Hindlimb muscle (tissue), 1 donor: ENCODE results near the gene FAM120B. TPM values are rescaled to one million over a fixed set of nuclear protein-coding genes. Genes with fewer than 3 reads are reported as not detected.
"Not testable (repeated sequence)": the region's sequence is repeated elsewhere in the genome, so short reads cannot be mapped to it uniquely, and the experiment has no call there.

Experiments used
- DNase-seq: peaks from one replicate; pipeline ENCODE4 v3.0.0-alpha.2; 2013
- polyA plus RNA-seq: library from polyadenylated mRNA; unstranded; fragments of 120-200 nt; gene quantifications from one replicate; pipeline ENCODE4 v1.2.1, GENCODE V29; 2013; ENCODE audit not compliant: insufficient read length

FAM120B gene
- polyA plus RNA-seq, 1 donor, result 24.8 TPM

DNA sequence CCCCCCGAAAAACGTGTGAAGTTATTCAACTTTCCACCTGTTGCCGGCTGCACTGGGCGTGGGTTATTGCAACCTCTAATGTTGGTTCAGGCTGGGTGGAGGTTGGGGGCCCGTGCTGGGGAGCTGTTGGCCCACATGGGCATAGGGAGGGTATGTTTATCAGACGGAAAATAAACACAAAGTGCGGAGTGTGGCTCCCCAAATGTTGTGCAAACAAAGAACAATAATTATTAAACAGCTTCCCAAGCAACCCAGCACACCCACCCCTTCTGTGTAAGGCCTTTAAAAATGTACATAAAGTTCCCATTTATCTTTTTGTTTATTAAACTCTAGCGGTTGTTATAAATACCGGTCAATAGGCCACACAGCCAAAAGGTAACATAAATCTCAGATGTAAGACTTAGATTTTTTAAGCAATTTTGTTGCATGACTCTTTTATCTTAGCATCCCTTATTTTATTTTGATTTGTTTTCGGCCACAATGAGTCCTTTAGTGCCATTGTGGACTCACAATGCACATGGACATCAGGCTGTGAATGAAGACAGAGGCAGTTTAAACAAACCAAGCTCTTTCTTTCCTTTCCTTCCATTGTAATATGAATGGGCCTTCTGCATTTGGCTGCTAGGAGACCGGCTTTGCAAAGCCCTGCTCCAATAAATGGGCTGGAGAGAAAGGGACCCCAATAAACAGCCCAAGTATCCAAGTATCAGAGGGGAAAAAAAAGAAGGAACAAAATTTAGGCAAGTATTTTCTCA lies 8.8 kb upstream of the FAM120B start:
- DNase-seq, result no peak

DNA sequence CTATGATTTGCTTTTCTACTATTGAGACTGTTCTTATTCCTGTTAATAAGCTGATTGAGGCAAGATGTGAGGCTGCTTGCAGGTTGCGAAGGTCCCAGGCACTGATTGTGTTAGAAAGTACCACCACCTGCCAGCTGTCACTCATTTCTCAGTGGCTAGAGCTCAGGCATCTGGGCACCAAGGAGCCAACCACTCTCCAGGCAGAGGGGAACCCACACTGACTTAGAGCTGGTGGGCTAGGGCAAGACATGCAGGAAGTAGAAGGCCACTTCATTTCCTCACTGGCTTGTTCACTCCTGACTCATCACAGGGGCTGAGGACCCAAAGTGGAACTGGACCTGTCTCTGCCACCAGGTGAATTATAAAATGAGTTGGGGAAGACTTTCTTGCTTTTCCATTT lies 7.9 kb upstream of the FAM120B start:
- DNase-seq, result no peak

DNA sequence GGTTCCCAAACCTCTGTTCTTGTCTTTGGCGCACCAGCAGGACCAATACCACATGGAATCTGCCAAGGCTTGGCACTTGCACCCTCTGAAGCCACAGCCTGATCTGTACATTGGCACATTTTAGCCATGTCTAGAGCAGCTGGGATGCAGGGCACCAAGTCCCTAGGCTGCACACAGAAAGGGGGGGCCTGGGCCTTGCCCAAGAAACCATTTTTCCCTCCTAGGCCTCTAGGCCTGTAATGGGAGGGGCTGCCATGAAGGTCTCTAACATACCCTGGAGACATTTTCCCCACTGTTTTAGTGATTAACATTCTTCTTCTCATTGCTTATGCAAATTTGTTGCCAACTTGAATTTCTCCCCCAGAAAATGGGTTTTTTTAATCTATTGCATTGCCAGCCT lies 5.4 kb upstream of the FAM120B start:
- no peak for DNase-seq

DNA sequence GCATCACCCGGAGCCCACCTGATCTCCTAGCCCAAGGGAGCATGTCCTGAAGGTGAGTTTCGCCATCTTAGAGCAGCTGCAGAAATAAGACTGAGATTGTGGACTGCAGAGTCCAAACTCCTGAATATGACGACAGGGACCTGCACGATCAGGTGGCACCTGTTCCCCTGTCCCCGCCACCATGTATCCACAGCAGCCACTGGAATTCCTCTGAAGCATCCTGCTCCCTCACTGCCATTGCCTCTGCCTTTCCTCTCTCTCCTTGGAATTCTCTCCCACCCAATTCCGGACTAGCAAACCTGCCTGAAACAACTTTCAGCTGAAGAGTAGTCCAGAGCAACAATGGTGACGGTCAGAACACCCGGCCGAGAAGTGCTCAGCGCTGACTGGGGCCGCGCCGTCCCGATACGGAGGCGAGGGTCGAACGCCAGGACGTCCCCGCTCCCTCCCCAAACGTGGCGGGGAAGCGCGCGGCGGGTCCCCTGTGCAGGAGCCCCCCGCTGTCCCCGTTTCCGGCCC lies 694 bp upstream of the FAM120B start:
- DNase-seq, result no peak

DNA sequence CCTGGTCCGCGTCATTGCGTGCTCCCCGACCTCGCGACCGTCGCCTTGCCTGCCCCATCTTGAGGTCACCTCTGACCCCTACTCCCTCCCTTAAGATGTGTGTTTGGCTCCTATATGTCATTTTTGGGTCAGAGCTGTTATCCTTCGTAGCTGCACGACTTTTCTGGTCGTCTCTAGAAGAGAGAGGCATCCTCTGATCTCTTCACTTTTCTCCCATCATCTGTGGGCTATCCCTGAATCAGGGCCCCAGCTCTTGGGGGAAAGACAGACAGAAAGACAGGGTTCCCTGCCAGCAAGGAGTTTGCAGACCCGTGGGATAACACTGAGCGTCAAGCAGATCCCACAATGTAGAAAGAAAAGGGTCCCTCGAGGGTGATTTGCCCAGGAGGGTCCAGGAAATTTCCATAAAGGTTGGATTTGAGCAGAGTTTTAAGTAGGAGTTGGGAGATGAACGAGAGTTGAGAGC lies 555 bp downstream of the FAM120B start:
- no peak for DNase-seq

DNA sequence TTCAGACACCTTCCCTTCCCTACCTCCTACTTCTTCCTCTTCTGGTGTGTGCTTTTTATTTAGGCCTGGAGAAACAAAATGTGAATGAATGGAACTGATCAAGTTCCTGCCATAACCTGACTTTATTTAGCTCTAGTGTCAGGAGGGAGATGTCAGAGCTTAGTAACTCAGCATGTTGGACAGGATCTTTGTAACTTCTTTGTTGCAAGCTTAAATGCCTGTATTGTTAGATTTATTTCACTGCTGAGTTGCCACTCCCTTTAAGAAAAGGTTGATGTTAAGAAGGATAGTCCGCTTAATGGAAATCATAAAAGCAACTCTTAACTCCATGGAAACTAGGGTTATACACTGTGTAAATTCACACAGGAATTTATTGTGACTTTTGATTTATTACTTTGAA lies 2.2 kb downstream of the FAM120B start:
- no peak for DNase-seq

DNA sequence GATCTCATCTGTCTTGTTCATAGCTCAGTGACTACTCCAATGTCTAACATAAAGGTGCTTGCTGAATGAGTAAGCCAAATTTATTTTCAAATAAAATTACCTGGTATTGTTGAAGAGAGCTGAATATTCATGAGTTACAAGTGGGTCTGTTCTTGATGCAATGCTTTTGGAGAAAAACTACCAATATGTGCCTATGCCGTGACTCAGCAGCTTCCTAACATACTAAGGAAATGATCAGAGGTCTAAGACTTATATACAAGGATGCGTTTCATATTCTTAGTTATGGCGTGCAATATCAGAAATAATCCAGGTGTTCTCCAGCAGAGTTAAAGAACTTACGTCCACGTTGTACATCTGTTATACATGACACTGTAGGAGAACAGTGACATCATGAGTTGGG lies 5.1 kb downstream of the FAM120B start:
- no peak for DNase-seq

DNA sequence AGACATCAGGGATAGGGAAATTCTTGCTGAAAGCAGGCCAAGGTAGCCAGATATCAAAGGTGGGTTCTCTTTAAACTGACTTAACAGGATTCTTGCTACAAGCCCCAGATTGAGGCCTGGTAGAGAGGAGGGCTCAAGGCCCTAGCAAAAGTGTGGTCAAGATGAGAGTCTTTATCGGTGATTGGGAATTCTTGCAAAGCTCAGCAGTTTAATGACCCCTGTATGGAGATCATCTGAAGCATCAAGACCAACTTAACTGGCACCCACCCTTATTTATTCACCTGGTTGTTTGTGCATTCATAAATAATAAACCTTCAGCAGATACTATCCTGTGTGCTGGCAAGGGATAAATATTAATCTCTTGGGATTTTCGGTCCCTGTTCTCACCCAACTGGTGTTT lies 6.3 kb downstream of the FAM120B start:
- no peak for DNase-seq

DNA sequence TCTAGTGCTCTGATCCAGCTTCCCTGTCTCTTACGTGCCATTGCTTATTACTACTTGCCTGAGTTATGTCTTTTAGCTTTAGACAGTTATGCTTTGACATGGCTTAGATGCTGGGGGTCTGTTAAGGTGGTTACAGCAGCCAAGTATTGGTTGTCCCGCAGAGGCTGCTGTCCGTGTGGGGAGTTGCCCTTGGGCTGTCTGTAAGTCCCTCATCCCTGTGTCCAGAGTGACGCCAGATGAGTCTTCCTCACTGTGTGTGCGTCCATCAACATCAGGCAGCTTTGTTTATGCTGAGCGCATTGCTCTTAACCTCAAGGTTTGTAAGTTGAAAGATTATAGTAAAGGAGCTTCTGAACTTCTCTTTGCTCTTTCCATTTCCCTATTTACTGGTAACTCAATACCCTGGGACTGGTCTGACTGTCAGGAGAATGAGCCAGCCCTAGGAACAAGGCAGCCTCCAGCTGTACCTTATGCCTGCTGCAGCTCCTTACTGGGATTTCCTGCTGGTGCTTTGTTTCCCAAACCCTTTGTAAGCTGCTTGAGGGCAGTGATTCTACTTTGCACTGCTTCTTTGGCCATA lies 7.2 kb downstream of the FAM120B start:
- DNase-seq, result no peak

DNA sequence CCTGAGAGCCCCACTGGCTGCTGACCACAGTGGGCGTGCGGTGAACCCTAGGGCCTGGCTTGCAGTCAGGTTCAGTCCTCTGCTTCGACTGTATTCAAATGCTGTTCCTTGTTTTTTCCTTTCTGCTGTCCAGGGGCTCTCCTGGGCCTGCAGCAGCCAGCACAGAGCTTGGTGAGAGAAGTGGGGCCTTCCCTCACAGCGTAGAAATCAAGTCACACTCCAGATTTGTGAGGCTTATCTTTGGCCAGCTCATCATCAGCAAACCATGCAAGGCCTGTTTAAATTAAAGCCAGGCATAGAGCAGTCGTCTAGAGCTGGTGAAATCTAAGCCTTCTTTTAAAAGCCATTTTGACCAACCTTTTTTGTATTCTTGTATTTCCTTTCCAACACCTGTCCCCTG lies 8.4 kb downstream of the FAM120B start:
- no peak for DNase-seq

DNA sequence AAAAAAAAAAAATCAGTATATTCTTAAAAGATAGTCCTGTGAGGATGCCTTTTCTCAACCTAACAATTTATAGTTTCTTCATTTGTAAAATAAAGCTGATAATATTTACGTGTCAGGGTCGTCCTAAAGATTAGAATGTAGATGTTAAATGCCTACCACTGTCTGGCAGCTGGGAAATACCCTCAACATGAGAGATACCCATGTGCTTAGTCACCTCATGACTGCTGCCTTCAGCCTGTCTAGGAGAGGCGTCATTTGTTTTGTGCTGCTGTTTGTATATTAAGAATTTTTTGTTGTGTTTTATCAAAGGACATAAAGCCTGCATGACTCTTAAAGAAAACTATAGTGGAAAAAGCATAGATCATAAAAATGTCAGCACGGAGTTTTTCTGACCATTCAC lies 9.5 kb downstream of the FAM120B start:
- no peak for DNase-seq

DNA sequence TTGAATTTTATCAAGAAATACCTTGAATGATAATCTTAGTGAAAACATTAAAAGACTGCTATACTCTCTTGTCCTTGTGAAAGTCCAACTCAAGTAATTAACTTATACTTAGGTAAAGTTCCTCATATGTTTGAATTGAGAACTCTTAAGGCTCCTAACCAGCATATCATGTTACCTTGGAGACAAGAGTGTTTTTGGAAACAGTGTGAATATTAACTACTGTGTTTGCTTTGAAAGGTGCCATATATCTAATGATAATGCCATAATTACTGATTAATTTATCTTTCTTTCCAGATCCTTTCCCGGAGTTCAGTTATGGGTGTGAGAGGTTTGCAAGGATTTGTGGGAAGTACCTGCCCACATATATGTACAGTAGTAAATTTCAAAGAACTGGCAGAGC lies 10.5 kb downstream of the FAM120B start:
- DNase-seq, result no peak

DNA sequence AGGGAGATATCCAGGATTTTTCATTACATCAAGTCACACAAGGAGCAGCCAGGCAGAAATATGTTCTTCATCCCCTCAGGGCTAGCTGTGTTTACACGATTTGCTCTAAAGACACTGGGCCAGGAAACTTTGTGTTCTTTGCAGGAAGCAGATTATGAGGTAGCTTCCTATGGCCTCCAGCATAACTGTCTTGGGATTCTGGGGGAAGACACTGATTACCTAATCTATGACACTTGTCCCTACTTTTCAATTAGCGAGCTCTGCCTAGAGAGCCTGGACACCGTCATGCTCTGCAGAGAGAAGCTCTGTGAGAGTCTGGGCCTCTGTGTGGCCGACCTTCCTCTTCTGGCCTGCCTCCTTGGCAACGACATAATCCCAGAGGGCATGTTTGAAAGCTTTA lies 11.2 kb downstream of the FAM120B start:
- DNase-seq, result no peak

DNA sequence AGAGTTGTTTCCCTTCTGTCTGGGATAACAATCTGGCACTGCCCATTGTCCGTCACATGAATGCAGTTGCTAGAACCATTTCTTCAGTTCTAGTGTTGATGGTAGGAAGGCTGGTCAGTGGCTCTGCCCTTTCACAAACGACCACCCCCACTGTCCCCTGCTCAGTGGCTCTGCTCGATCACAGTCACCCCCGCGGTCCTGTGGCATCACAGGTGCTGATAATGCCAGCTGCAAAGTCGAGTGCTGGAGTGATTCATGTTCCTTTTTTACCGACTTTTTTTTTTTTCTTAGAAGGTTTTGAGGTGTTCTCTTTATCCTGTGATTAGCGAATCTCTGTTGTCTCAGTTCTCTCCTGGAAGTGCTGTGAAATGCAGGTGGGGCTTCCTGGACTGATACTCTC lies 22.8 kb downstream of the FAM120B start:
- no peak for DNase-seq

DNA sequence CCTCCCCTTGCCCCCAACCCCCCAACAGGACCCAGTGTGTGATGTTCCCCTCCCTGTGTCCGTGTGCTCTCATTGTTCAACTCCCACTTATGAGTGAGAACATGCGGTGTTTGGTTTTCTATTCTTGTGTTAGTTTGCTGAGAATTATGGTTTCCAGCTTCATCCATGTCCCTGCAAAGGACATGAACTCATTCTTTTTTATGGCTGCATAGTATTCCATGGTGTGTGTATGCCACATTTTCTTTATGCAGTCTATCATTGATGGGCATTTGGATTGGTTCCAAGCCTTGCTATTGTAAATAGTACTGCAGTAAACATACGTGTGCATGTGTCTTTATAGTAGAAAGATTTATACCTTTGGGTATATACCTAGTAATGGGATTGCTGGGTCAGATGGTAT lies 28.6 kb downstream of the FAM120B start:
- DNase-seq, result not testable (repeated sequence)

DNA sequence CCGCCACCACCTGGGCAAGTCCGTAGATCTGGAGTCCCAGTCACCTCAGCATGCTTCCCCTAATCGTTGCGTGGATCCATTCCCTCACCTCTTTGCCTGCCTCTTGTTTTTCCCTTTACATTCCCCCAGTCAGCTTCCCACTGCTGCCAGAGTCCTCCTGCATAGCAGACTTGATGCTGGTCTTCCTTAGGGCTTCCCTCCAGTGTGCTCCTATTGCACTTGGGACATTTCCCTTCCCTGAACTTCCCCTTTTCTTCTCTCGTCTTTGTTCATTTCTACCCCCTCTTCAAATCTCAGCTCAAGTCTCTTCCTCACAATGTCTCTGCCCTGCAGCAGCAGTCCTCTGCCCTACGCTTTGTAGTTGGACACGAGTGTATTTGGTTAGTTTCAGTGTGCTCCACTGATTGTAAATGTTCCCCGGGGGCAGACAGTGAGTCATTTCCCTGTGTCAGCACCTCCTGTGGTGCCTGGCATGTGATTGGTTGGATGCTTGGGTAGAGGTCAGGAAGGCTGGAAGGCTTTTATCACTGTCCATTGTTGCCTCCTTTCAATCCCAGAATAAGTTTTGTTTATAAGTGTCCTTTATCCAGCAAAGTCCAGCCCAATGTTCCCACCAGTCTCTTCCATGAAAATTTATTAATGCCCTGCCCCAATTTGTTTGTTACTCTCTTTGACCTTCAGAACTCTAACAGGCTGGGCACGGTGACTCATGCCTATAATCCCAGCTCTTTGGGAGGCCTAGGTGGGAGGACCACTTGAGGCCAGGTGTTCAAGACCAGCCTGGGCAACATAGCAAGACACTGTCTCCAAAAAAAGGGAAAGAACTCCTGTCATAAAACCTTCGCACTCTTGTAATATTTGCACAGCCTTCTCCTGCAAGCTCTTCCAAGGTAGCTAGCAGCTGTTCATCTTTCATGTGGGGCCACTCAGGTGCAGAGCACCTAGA lies 38.3 kb downstream of the FAM120B start:
- no peak for DNase-seq

DNA sequence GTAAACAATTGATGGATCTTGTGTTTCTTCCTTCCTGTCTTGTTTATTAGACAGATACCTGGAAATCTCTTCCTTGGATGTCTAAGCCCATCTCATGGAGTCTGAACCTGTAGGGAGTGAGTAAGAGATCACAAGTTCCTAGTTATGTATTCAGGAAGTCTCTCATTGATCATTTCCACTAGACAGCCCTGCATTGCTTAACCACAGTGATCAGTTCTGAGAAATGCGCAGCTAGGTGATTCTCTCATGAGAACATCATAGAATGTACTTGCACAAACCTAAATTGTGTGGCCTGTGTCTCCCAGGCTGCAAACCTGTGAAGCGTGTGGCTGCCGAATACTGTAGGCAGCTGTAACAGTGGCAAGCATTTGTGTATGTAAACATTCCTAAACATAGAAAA lies 39.1 kb downstream of the FAM120B start:
- no peak for DNase-seq

DNA sequence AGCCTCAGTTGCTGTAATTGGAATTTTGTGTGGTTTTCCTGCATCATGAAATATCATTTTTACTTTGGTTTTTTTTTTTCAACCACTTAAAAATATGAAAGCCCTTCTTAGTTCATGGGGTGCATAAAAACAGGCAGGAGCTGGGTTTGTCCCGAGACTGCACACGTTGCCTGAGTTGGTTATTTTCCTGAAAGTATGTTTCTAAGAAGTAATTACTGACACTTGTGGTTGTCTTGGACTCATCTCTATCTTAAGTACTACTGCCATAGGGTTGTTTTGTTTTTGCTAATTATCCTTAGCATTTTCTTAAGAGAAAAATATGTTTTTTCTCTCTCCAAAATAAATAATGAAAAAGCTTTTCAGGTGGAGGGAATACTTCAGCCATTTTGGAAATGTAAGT lies 40.1 kb downstream of the FAM120B start:
- DNase-seq, result no peak

DNA sequence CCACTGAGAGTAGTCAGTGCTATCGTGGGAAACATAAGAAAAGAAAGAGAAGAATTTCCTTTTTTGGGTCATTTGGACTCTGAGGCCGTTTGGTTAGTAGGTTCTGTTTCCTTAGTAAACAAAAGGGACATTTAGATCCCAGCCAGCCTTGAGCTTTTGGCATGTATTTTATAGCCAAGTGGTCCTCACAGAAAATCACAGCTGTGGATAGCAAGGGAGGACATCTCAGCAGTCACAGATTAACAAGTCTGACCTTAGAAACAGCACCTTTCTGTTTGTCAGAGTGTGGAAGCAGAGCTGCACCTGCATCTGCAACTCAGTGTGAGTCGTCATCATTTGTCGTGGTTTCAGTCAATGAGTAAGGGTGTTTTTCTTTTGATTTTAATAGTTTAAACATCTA lies 40.5 kb downstream of the FAM120B start:
- no peak for DNase-seq

DNA sequence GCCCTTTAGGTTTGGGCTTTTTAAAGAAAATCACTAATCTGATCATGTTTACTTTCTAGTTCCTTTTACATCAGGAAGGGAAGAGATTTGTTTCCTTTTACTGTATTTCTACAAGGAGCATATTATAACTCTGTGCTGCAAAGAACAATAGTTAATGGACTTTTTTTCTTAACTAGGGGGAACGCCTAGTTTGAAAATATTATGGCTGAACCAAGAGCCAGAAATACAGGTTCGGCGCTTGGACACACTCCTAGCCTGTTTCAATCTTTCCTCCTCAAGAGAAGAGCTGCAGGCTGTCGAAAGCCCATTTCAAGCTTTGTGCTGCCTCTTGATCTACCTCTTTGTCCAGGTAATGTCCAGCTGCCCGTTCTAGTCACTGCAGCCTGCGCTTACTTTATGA lies 41.4 kb downstream of the FAM120B start:
- no peak for DNase-seq

DNA sequence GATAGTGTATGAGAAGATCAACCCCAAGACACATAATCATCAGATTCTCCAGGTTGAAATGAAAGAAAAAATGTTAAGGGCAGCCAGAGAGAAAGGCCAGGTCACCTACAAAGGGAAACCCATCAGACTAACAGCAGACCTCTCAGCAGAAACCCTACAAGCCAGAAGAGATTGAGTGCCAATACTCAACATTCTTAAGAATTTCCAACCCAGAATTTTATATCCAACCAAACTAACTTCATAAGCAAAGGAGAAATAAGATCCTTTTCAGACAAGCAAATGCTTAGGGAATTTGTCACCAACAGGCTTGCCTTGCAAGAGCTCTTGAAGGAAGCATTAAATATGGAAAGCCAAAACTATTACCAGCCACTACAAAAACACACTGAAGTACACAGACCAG lies 44.9 kb downstream of the FAM120B start:
- not testable (repeated sequence) for DNase-seq

DNA sequence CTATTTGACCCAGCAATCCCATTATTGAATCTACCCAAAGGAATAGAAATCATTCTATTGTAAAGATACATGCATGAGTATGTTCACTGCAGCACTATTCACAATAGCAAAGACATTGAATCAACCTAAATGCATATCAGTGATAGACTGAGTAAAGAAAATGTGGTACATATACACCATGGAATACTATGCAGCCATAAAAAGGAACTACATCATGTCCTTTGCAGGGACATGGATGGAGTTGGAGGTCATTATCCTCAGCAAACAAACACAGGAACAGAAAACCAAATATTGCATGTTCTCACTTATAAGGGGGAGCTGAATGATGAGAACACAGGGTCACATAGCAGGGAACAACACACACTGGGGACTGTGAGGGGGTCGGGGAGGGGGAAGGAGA lies 48.6 kb downstream of the FAM120B start:
- not testable (repeated sequence) for DNase-seq

DNA sequence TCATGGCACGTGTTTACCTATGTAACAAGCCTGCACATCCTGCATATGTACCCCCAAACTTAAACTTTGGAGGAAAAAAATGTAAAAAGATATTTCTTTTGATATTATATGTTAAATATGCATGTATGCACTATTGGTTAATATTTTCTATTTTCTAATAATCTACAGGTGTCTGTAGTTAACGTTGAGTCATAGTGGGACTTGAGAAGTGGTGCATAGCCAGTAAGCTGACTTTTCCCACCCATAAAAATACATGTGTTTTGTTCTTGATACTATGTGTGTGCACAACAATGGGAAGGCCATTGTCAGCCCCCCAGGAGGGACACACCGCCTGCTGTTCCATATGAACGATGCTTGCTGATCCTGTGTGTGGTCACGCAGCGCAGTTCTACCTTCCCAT lies 49.1 kb downstream of the FAM120B start:
- DNase-seq, result no peak
